Liver (tissue), 9 donors: ENCODE measurements around the gene IRF2. TPM values are rescaled to one million over a fixed set of nuclear protein-coding genes. Genes with fewer than 3 reads are reported as not detected.

Source experiments
- DNase-seq: peaks from one replicate; pipeline ENCODE4 v3.0.0-alpha.2; 2017; ENCODE audit warnings: low spot score
- H3K27ac ChIP-seq, 2 donors: one replicate each; pipeline ENCODE4 v1.7.0; 2013; ENCODE audit warnings: inconsistent platforms in 2 of 2, low read length in 2 of 2, control low read depth in 1 of 2, low read depth in 1 of 2, mild to moderate bottlenecking in 1 of 2
- H3K27me3 ChIP-seq, 4 donors: one replicate each; pipeline versions ENCODE4 v1.6.1 to v1.7.0; 2013; ENCODE audit warnings: low read length in 3 of 4, inconsistent platforms in 1 of 4, mild to moderate bottlenecking in 1 of 4, moderate library complexity in 1 of 4; ENCODE audit not compliant: control insufficient read depth in 4 of 4, insufficient read depth in 4 of 4
- H3K36me3 ChIP-seq, 4 donors: one replicate each; pipeline versions ENCODE4 v1.6.1 to v1.7.0; 2013; ENCODE audit warnings: low read length in 3 of 4, mild to moderate bottlenecking in 3 of 4, low read depth in 1 of 4, moderate library complexity in 1 of 4; ENCODE audit not compliant: control insufficient read depth in 4 of 4, insufficient read depth in 3 of 4
- H3K4me1 ChIP-seq, 4 donors: one replicate each; pipeline versions ENCODE4 v1.6.1 to v1.7.0; 2013; ENCODE audit warnings: low read length in 3 of 4, mild to moderate bottlenecking in 3 of 4, moderate library complexity in 1 of 4; ENCODE audit not compliant: control insufficient read depth in 4 of 4, insufficient read depth in 4 of 4
- H3K4me3 ChIP-seq, 3 donors: one replicate each; pipeline versions ENCODE4 v1.6.1 to v1.7.0; 2013; ENCODE audit warnings: low read length in 3 of 3, control low read depth in 1 of 3, low read depth in 1 of 3, mild to moderate bottlenecking in 1 of 3
- H3K9ac ChIP-seq, 2 donors: one replicate each; pipeline ENCODE4 v1.7.0; 2013; ENCODE audit warnings: low read length in 2 of 2, mild to moderate bottlenecking in 2 of 2, moderate library complexity in 2 of 2, control low read depth in 1 of 2, low read depth in 1 of 2
- H3K9me3 ChIP-seq, 4 donors: one replicate each; pipeline versions ENCODE4 v1.6.1 to v1.7.0; 2013; ENCODE audit warnings: low read length in 3 of 4; ENCODE audit not compliant: control insufficient read depth in 4 of 4
- ATF3 ChIP-seq: IDR thresholded peaks from 2 replicates; pipeline ENCODE4 v1.6.1; 2016; ENCODE audit warnings: antibody characterized with exemption
- EGR1 ChIP-seq, 2 donors: IDR thresholded peaks; 2 replicates each; pipeline ENCODE4 v1.6.1; 2016 to 2018; ENCODE audit warnings: antibody characterized with exemption in 2 of 2, low read depth in 2 of 2
- FOXA1 ChIP-seq: IDR thresholded peaks from 2 replicates; pipeline ENCODE4 v1.6.1; 2016; ENCODE audit warnings: antibody characterized with exemption
- HNF4A ChIP-seq, 2 donors: conservative IDR thresholded peaks; 2 replicates each; pipeline ENCODE4 v1.6.1; 2016; ENCODE audit warnings: antibody characterized with exemption in 2 of 2, mild to moderate bottlenecking in 2 of 2
- HNF4G ChIP-seq: IDR thresholded peaks from 2 replicates; pipeline ENCODE4 v1.6.1; 2016; ENCODE audit warnings: antibody characterized with exemption
- JUND ChIP-seq, 2 donors: IDR thresholded peaks; 2 replicates each; pipeline ENCODE4 v1.6.1; 2016; ENCODE audit warnings: antibody characterized with exemption in 2 of 2
- NR2F2 ChIP-seq: IDR thresholded peaks from 2 replicates; pipeline ENCODE4 v1.6.1; 2016; ENCODE audit warnings: antibody characterized with exemption
- RAD21 ChIP-seq, 2 donors: IDR thresholded peaks; 2 replicates each; pipeline ENCODE4 v1.6.1; 2016; ENCODE audit warnings: antibody characterized with exemption in 2 of 2, mild to moderate bottlenecking in 2 of 2
- REST ChIP-seq: IDR thresholded peaks from 2 replicates; pipeline ENCODE4 v1.6.1; 2016; ENCODE audit warnings: antibody characterized with exemption, mild to moderate bottlenecking
- RXRA ChIP-seq, 2 donors: IDR thresholded peaks; 2 replicates each; pipeline ENCODE4 v1.6.1; 2017 to 2018; ENCODE audit warnings: antibody characterized with exemption in 2 of 2, mild to moderate bottlenecking in 1 of 2
- SP1 ChIP-seq: IDR thresholded peaks from 2 replicates; pipeline ENCODE4 v1.6.1; 2018; ENCODE audit warnings: antibody characterized with exemption, mild to moderate bottlenecking
- TAF1 ChIP-seq: conservative IDR thresholded peaks from 2 replicates; pipeline ENCODE4 v1.6.1; 2016; ENCODE audit warnings: antibody characterized with exemption, mild to moderate bottlenecking
- YY1 ChIP-seq: IDR thresholded peaks from 2 replicates; pipeline ENCODE4 v1.6.1; 2016; ENCODE audit warnings: antibody characterized with exemption, mild to moderate bottlenecking
- WGBS: extraction: QIAGEN DNeasy Blood & Tissue Kit; methylation state at CpG from one replicate; pipeline ENCODE4 v1.1.7; 2013; 5-methylcytosine and 5-hydroxymethylcytosine counted together
- polyA plus RNA-seq, 2 donors: library from polyadenylated mRNA; stranded (reverse) in 1 of 2; unstranded in 1 of 2; fragments of 200-250 nt in 1 of 2; fragments of >200 nt in 1 of 2; fragmentation: Nextera tagmentation in 1 of 2; extraction: Ambion mirVana in 1 of 2; gene quantifications; one replicate each; pipeline versions ENCODE4 v1.2.1 to v1.2.3, GENCODE V29; 2013 to 2015
- total RNA-seq, 2 donors: library from RNA; depleted of rRNA; stranded (reverse); fragments of >200 nt; gene quantifications; one replicate each; pipeline ENCODE4 v1.2.3, GENCODE V29; 2014
- TF ChIP-seq, protein P1 (sequence below): IDR thresholded peaks from 2 replicates; pipeline ENCODE4 v1.6.1; 2016; ENCODE audit warnings: antibody characterized with exemption
- TF ChIP-seq, protein P2 (sequence below): fragments of 150-350 bp; IDR thresholded peaks from 2 replicates; pipeline ENCODE4 v1.5.1; 2017; ENCODE audit warnings: improper control_type of control experiment, low read depth, low read length; ENCODE audit not compliant: missing input control
- TF ChIP-seq, protein P3 (sequence below): IDR thresholded peaks from 2 replicates; pipeline ENCODE4 v1.6.1; 2016; ENCODE audit warnings: antibody characterized with exemption
- donor health status: healthy.
- donor health status: healthy.
- donor health status: healthy.
- donor health status: healthy.
- donor health status: healthy.

The IRF2 gene
- total and polyA plus RNA-seq, 4 donors = 12.9 to 25.5 (median 22.2) TPM

DNA sequence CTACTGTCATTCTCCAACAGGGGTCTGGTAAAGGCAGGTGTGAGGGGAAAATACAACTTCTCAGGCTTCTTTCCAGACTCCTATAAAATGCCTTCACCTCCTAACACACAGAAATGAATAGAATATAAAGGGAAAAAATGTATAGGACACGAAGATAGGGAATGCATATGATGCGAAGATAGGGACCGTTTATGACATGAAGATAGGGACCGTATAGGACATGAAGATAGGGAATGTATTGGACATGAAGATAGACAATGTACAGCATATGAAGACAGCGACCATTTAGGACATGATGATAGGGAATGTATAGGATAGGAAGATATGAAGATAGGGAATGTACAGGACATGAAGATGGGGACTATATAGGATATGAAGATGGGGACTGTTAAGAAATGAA is 10.5 kb downstream of the IRF2 start:
- H3K36me3 ChIP-seq = no peaks in the 10 kb centered on the region
- WGBS = 97% methylated on average over 5 of the region's 5 CpGs
- TF ChIP-seq RAD21 (IDR thresholded peaks at IDR 0.05) (no peak), YY1 (no peak), EGR1 (IDR thresholded peaks at IDR 0.05; ENCODE audit: low read depth in 2 of 2) (no peak), HNF4G (no peak), HNF4A (conservative IDR thresholded peaks at IDR 0.05) (no peak), NR2F2 (no peak), FOXA1 (no peak), JUND (IDR thresholded peaks at IDR 0.05) (no peak), TAF1 (no peak), SP1 (no peak), REST (no peak), RXRA (IDR thresholded peaks at IDR 0.05) (no peak)
- TF ChIP-seq, protein P1, sequence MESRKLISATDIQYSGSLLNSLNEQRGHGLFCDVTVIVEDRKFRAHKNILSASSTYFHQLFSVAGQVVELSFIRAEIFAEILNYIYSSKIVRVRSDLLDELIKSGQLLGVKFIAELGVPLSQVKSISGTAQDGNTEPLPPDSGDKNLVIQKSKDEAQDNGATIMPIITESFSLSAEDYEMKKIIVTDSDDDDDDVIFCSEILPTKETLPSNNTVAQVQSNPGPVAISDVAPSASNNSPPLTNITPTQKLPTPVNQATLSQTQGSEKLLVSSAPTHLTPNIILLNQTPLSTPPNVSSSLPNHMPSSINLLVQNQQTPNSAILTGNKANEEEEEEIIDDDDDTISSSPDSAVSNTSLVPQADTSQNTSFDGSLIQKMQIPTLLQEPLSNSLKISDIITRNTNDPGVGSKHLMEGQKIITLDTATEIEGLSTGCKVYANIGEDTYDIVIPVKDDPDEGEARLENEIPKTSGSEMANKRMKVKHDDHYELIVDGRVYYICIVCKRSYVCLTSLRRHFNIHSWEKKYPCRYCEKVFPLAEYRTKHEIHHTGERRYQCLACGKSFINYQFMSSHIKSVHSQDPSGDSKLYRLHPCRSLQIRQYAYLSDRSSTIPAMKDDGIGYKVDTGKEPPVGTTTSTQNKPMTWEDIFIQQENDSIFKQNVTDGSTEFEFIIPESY = no peak
- TF ChIP-seq, protein P2, sequence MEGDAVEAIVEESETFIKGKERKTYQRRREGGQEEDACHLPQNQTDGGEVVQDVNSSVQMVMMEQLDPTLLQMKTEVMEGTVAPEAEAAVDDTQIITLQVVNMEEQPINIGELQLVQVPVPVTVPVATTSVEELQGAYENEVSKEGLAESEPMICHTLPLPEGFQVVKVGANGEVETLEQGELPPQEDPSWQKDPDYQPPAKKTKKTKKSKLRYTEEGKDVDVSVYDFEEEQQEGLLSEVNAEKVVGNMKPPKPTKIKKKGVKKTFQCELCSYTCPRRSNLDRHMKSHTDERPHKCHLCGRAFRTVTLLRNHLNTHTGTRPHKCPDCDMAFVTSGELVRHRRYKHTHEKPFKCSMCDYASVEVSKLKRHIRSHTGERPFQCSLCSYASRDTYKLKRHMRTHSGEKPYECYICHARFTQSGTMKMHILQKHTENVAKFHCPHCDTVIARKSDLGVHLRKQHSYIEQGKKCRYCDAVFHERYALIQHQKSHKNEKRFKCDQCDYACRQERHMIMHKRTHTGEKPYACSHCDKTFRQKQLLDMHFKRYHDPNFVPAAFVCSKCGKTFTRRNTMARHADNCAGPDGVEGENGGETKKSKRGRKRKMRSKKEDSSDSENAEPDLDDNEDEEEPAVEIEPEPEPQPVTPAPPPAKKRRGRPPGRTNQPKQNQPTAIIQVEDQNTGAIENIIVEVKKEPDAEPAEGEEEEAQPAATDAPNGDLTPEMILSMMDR = no peak
- TF ChIP-seq, protein P3, sequence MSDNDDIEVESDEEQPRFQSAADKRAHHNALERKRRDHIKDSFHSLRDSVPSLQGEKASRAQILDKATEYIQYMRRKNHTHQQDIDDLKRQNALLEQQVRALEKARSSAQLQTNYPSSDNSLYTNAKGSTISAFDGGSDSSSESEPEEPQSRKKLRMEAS = no peak
- H3K27ac ChIP-seq = no peak overlapping the region
- peaks cover 6 to 54% (median 40%) of the 10 kb centered on the region in 4 donors for H3K4me1 ChIP-seq
- no peaks in the 10 kb centered on the region for H3K9me3 ChIP-seq
- no peak overlapping the region for H3K4me3 ChIP-seq
- H3K27me3 ChIP-seq = no peaks in the 10 kb centered on the region
- no peak for DNase-seq
- no peak overlapping the region for H3K9ac ChIP-seq

DNA sequence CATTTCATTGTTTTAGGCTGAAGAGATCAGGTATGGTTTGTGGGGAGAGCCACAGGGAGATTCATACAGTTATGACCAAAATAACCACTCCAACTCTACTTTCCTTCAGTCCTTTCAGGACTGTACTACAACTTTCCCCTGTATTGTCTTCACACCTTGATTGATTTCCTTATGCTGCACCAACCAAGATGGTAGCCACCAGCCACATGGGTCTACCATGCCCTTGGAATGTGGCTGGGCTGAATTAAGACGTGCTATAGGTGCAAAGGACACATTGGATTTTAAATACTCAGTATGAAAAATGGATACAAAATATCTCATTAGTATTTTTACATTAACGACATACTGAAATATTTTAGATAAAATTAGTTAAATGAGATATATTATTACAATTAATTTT is 11.2 kb downstream of the IRF2 start:
- no peak for DNase-seq
- no peak overlapping the region for H3K4me3 ChIP-seq
- no peaks in the 10 kb centered on the region for H3K36me3 ChIP-seq
- no peak for TF ChIP-seq NR2F2
- no peak for TF ChIP-seq ATF3
- no peak for TF ChIP-seq RXRA (IDR thresholded peaks at IDR 0.05)
- TF ChIP-seq, protein P2 = no peak
- no peak overlapping the region for H3K9ac ChIP-seq
- no peaks in the 10 kb centered on the region for H3K9me3 ChIP-seq
- H3K27ac ChIP-seq = no peak overlapping the region
- H3K4me1 ChIP-seq = peaks cover 6 to 47% (median 35%) of the 10 kb centered on the region in 4 donors
- no peaks in the 10 kb centered on the region for H3K27me3 ChIP-seq
- 89% methylated on average over 2 of the region's 2 CpGs for WGBS
